Uterus (tissue), 4 donors: ENCODE results near the gene SUPT6H. TPM values are rescaled to one million over a fixed set of nuclear protein-coding genes. Genes with fewer than 3 reads are reported as not detected.

Experiments
- DNase-seq, 2 donors: peaks; one replicate each; pipeline ENCODE4 v3.0.0-alpha.2; 2019 to 2020
- H3K27ac ChIP-seq, 2 donors: fragments of 200-600 bp; sonication (generic); 1 replicate in 1 of 2; 2 replicates in 1 of 2; pipeline ENCODE4 v1.5.1; 2016 to 2018
- H3K27me3 ChIP-seq, 2 donors: fragments of 200-600 bp; sonication (generic); one replicate each; pipeline ENCODE4 v1.5.1; 2018 to 2019; ENCODE audit warnings: control low read depth in 1 of 2
- H3K36me3 ChIP-seq, 2 donors: fragments of 200-600 bp; sonication (generic); one replicate each; pipeline ENCODE4 v1.5.1; 2019; ENCODE audit warnings: control low read depth in 1 of 2
- H3K4me1 ChIP-seq, 2 donors: fragments of 200-600 bp; sonication (generic); one replicate each; pipeline ENCODE4 v1.5.1; 2018 to 2019; ENCODE audit warnings: control low read depth in 1 of 2
- H3K4me3 ChIP-seq, 2 donors: fragments of 200-600 bp; sonication (generic); 1 replicate in 1 of 2; 2 replicates in 1 of 2; pipeline ENCODE4 v1.5.1; 2018 to 2019; ENCODE audit warnings: mild to moderate bottlenecking in 1 of 2
- H3K9me3 ChIP-seq, 2 donors: fragments of 200-600 bp; sonication (generic); one replicate each; pipeline ENCODE4 v1.5.1; 2019; ENCODE audit warnings: control low read depth in 1 of 2
- POLR2A ChIP-seq, 2 donors: fragments of 450-650 bp; IDR thresholded peaks; one replicate each; pipeline ENCODE4 v1.6.1; 2016; ENCODE audit warnings: antibody characterized with exemption in 2 of 2, mild to moderate bottlenecking in 1 of 2, moderate library complexity in 1 of 2
- intact Hi-C: fragments of 100-400 bp; cut with DNase I; formaldehyde crosslinking; loops from one replicate; pipeline ENCODE4 v1.15.1; 2023; ENCODE audit warnings: low total_unique reads
- total RNA-seq, 4 donors: library from RNA; depleted of rRNA in 3 of 4; stranded (reverse); fragments of >200 nt in 3 of 4; gene quantifications; one replicate each; pipeline versions ENCODE4 v1.1.0 to v1.2.4, GENCODE V29; 2014 to 2023
- TF ChIP-seq, protein P1 (sequence below), 4 experiments: fragments of 200-600 bp in 2 of 4; fragments of 450-650 bp in 2 of 4; sonication (generic) in 2 of 4; IDR thresholded peaks; one replicate each; pipeline ENCODE4 v1.5.1; 2016 to 2019; ENCODE audit warnings: antibody characterized with exemption in 4 of 4, mild to moderate bottlenecking in 2 of 4, moderate library complexity in 1 of 4
- donor health status: DM: yes; HTN: yes; CAD: no.

The SUPT6H gene
- total RNA-seq, 4 donors from 2014 or later = 15.3 to 84.5 (median 47.5) TPM

DNA sequence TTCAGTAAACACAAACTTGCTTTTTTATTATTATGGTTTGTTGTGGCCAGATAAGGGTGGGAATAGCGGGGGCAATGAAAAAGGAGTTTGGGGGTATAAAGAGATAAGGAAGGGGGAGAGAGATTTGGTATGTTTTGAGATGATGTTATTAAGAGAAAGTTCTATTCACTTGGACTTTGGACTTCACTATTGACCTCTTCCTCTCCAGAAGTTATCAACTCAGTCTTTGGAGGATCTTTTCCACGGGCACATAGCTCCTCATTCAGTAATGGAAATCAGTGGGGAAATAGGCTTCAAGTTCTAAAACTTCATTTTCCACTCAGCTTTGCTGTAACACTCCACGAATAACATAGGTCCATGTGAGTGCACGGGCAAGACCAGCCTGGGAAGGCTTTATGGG, 26.5 kb downstream of the SUPT6H start:
- H3K4me3 ChIP-seq = no peak overlapping the region
- no peak overlapping the region for H3K27ac ChIP-seq
- no peaks in the 10 kb centered on the region for H3K9me3 ChIP-seq
- TF ChIP-seq, protein P1, sequence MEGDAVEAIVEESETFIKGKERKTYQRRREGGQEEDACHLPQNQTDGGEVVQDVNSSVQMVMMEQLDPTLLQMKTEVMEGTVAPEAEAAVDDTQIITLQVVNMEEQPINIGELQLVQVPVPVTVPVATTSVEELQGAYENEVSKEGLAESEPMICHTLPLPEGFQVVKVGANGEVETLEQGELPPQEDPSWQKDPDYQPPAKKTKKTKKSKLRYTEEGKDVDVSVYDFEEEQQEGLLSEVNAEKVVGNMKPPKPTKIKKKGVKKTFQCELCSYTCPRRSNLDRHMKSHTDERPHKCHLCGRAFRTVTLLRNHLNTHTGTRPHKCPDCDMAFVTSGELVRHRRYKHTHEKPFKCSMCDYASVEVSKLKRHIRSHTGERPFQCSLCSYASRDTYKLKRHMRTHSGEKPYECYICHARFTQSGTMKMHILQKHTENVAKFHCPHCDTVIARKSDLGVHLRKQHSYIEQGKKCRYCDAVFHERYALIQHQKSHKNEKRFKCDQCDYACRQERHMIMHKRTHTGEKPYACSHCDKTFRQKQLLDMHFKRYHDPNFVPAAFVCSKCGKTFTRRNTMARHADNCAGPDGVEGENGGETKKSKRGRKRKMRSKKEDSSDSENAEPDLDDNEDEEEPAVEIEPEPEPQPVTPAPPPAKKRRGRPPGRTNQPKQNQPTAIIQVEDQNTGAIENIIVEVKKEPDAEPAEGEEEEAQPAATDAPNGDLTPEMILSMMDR (IDR thresholded peaks at IDR 0.05) = no peak
- no peak for TF ChIP-seq POLR2A (IDR thresholded peaks at IDR 0.05)
- no peak for DNase-seq
- H3K36me3 ChIP-seq = no peaks in the 10 kb centered on the region
- no peaks in the 10 kb centered on the region for H3K27me3 ChIP-seq
- no peaks in the 10 kb centered on the region for H3K4me1 ChIP-seq
- intact Hi-C loops = no loop called here

- H3K36me3 ChIP-seq = no peaks in the 10 kb centered on the region
- no peaks in the 10 kb centered on the region for H3K27me3 ChIP-seq
- no peak overlapping the region for H3K4me3 ChIP-seq
- DNase-seq = no peak
- intact Hi-C loops = no loop called here
- no peaks in the 10 kb centered on the region for H3K4me1 ChIP-seq
- no peak overlapping the region for H3K27ac ChIP-seq
- H3K9me3 ChIP-seq = no peaks in the 10 kb centered on the region
- no peak for TF ChIP-seq POLR2A (IDR thresholded peaks at IDR 0.05)
- TF ChIP-seq, protein P1 (IDR thresholded peaks at IDR 0.05) = no peak
These were observed 27.0 kb downstream of the SUPT6H start for GRCh38 chr17:28689011-28689410.

GRCh38 chr17:28693869-28694268, 31.9 kb downstream of the SUPT6H start:
- TF ChIP-seq, protein P1 (IDR thresholded peaks at IDR 0.05) = no peak
- TF ChIP-seq POLR2A (IDR thresholded peaks at IDR 0.05) = no peak
- DNase-seq = no peak
- intact Hi-C loops = no loop called here
- Histone ChIP-seq H3K27me3 (no peaks in the 10 kb centered on the region), H3K4me1 (no peaks in the 10 kb centered on the region), H3K4me3 (no peak overlapping the region), H3K9me3 (no peaks in the 10 kb centered on the region), H3K27ac (no peak overlapping the region), H3K36me3 (no peaks in the 10 kb centered on the region)

GRCh38 chr17:28698253-28698941, 36.4 kb downstream of the SUPT6H start:
- no peaks in the 10 kb centered on the region for H3K4me1 ChIP-seq
- H3K27me3 ChIP-seq = no peaks in the 10 kb centered on the region
- TF ChIP-seq, protein P1 (IDR thresholded peaks at IDR 0.05) = no peak
- no peak for TF ChIP-seq POLR2A (IDR thresholded peaks at IDR 0.05)
- DNase-seq = no peak
- no peaks in the 10 kb centered on the region for H3K9me3 ChIP-seq
- intact Hi-C loops = no loop called here
- H3K4me3 ChIP-seq = no peak overlapping the region
- H3K36me3 ChIP-seq = no peaks in the 10 kb centered on the region
- no peak overlapping the region for H3K27ac ChIP-seq

- no peaks in the 10 kb centered on the region for H3K4me1 ChIP-seq
- TF ChIP-seq POLR2A (IDR thresholded peaks at IDR 0.05) = no peak
- TF ChIP-seq, protein P1 (IDR thresholded peaks at IDR 0.05) = no peak
- no peak overlapping the region for H3K4me3 ChIP-seq
- no peak overlapping the region for H3K27ac ChIP-seq
- H3K36me3 ChIP-seq = no peaks in the 10 kb centered on the region
- no peaks in the 10 kb centered on the region for H3K9me3 ChIP-seq
- H3K27me3 ChIP-seq = no peaks in the 10 kb centered on the region
- no peak for DNase-seq
- intact Hi-C loops = no loop called here
These were observed 38.3 kb downstream of the SUPT6H start for GRCh38 chr17:28700278-28700677.
